ENCODE results near the gene FBXW8.

GRCh38 chr12:117051380-117051779 is 140.6 kb downstream of the FBXW8 start:
- TF ChIP-seq POLR2AphosphoS5 (IDR thresholded peaks at IDR 0.05; ENCODE audit: low read depth, low read length) (no peak), SIN3A (IDR thresholded peaks at IDR 0.05; ENCODE audit: borderline replicate concordance, insufficient read depth, low read length) (no peak), TAF1 (IDR thresholded peaks at IDR 0.05; ENCODE audit: borderline replicate concordance, insufficient read depth, low read length) (no peak)
- TF ChIP-seq, protein P1, sequence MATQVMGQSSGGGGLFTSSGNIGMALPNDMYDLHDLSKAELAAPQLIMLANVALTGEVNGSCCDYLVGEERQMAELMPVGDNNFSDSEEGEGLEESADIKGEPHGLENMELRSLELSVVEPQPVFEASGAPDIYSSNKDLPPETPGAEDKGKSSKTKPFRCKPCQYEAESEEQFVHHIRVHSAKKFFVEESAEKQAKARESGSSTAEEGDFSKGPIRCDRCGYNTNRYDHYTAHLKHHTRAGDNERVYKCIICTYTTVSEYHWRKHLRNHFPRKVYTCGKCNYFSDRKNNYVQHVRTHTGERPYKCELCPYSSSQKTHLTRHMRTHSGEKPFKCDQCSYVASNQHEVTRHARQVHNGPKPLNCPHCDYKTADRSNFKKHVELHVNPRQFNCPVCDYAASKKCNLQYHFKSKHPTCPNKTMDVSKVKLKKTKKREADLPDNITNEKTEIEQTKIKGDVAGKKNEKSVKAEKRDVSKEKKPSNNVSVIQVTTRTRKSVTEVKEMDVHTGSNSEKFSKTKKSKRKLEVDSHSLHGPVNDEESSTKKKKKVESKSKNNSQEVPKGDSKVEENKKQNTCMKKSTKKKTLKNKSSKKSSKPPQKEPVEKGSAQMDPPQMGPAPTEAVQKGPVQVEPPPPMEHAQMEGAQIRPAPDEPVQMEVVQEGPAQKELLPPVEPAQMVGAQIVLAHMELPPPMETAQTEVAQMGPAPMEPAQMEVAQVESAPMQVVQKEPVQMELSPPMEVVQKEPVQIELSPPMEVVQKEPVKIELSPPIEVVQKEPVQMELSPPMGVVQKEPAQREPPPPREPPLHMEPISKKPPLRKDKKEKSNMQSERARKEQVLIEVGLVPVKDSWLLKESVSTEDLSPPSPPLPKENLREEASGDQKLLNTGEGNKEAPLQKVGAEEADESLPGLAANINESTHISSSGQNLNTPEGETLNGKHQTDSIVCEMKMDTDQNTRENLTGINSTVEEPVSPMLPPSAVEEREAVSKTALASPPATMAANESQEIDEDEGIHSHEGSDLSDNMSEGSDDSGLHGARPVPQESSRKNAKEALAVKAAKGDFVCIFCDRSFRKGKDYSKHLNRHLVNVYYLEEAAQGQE (IDR thresholded peaks at IDR 0.05; ENCODE audit: insufficient read depth in 1 of 2, low read depth in 2 of 2, low read length in 2 of 2): no peak
